Smooth muscle cell (in vitro differentiated cells): Measurements from ENCODE around the gene CHSY3. TPM values are rescaled to one million over a fixed set of nuclear protein-coding genes. Genes with fewer than 3 reads are reported as not detected.

Experiments used
- DNase-seq: peaks from one replicate; lab custom pipeline; 2025; ENCODE audit not compliant: unreplicated experiment; lab: John Stamatoyannopoulos, UW
- H2AFZ ChIP-seq: fragments of 200-600 bp; sonication (generic); 2 replicates; pipeline ENCODE4 v1.6.0; 2016; ENCODE audit warnings: antibody characterized with exemption, low read depth, mild to moderate bottlenecking
- H3F3A ChIP-seq: fragments of 200-600 bp; sonication (generic); 2 replicates; pipeline ENCODE4 v1.6.0; 2017; ENCODE audit warnings: antibody characterized with exemption, low read depth
- H3K27ac ChIP-seq: fragments of 200-600 bp; sonication (generic); 2 replicates; pipeline ENCODE4 v1.5.1; 2016; ENCODE audit warnings: low read depth, mild to moderate bottlenecking
- H3K27me3 ChIP-seq: fragments of 200-600 bp; sonication (generic); 2 replicates; pipeline ENCODE4 v1.6.1; 2016; ENCODE audit warnings: low read depth, mild to moderate bottlenecking
- H3K36me3 ChIP-seq: fragments of 200-600 bp; sonication (generic); 2 replicates; pipeline ENCODE4 v1.5.1; 2016; ENCODE audit warnings: low read depth
- H3K4me1 ChIP-seq: fragments of 200-600 bp; sonication (generic); 2 replicates; pipeline ENCODE4 v1.5.1; 2016; ENCODE audit warnings: low read depth
- H3K4me2 ChIP-seq: fragments of 200-600 bp; sonication (generic); 2 replicates; pipeline ENCODE4 v1.6.0; 2016; ENCODE audit warnings: mild to moderate bottlenecking
- H3K4me3 ChIP-seq: fragments of 200-600 bp; sonication (generic); 2 replicates; pipeline ENCODE4 v1.5.1; 2016; ENCODE audit warnings: mild to moderate bottlenecking
- H3K79me2 ChIP-seq: fragments of 200-600 bp; sonication (generic); 2 replicates; pipeline ENCODE4 v1.6.0; 2016; ENCODE audit warnings: low read depth, mild to moderate bottlenecking
- H3K9ac ChIP-seq: fragments of 200-600 bp; sonication (generic); 2 replicates; pipeline ENCODE4 v1.6.0; 2016; ENCODE audit warnings: low read depth
- H3K9me3 ChIP-seq: fragments of 200-600 bp; sonication (generic); replicated peaks from 2 replicates; pipeline ENCODE4 v1.5.1; 2016; ENCODE audit warnings: low read depth
- H4K20me1 ChIP-seq: fragments of 200-600 bp; sonication (generic); 2 replicates; pipeline ENCODE4 v1.6.0; 2016; ENCODE audit warnings: low read depth
- CTCF ChIP-seq: fragments of 200-600 bp; sonication (generic); IDR thresholded peaks from 2 replicates; pipeline ENCODE4 v1.5.1; 2017; ENCODE audit warnings: borderline replicate concordance, mild to moderate bottlenecking, antibody characterized with exemption; ENCODE audit not compliant: insufficient read depth, poor library complexity, severe bottlenecking
- WGBS: methylation state at CpG from one replicate; pipeline ENCODE4 v1.1.7; 2016; ENCODE audit warnings: low lambda C conversion rate; 5-methylcytosine and 5-hydroxymethylcytosine counted together
- polyA plus RNA-seq: library from polyadenylated mRNA; unstranded; fragments of >200 nt; fragmentation: Nextera tagmentation; extraction: Ambion mirVana; gene quantifications from 2 replicates; pipeline ENCODE4 v1.2.1, GENCODE V29; 2016
- total RNA-seq: library from RNA; depleted of rRNA; stranded (reverse); fragments of >200 nt; gene quantifications from 2 replicates; pipeline ENCODE4 v1.2.3, GENCODE V29; 2014

Gene CHSY3
- total and polyA plus RNA-seq, 2 experiments from 2014 or later = 12.7 to 15.6 TPM

- H3K4me2 ChIP-seq = no peak overlapping the region
- no peak overlapping the region for H3K4me3 ChIP-seq
- no peaks in the 10 kb centered on the region for H3K27me3 ChIP-seq
- no peak overlapping the region for H3K27ac ChIP-seq
- no peaks in the 10 kb centered on the region for H3K9me3 ChIP-seq
- no peak overlapping the region for H2AFZ ChIP-seq
- DNase-seq = no peak
- H4K20me1 ChIP-seq = no peaks in the 10 kb centered on the region
- no peaks in the 10 kb centered on the region for H3K36me3 ChIP-seq
- no peak for TF ChIP-seq CTCF
- no peaks in the 10 kb centered on the region for H3K4me1 ChIP-seq
- no peak overlapping the region for H3K9ac ChIP-seq
- no peaks in the 10 kb centered on the region for H3K79me2 ChIP-seq
- 70% methylated on average over 2 of the region's 2 CpGs for WGBS
- H3F3A ChIP-seq = no peaks in the 10 kb centered on the region
Measured at GRCh38 chr5:130099008-130099407, 194.7 kb downstream of the CHSY3 start.

- no peak for DNase-seq
- Histone ChIP-seq H4K20me1 (no peaks in the 10 kb centered on the region), H3K4me2 (no peak overlapping the region), H3K27me3 (no peaks in the 10 kb centered on the region), H3F3A (no peaks in the 10 kb centered on the region), H2AFZ (no peak overlapping the region), H3K79me2 (no peaks in the 10 kb centered on the region), H3K9me3 (no peaks in the 10 kb centered on the region), H3K9ac (no peak overlapping the region), H3K27ac (no peak overlapping the region), H3K4me1 (no peaks in the 10 kb centered on the region), H3K4me3 (no peak overlapping the region), H3K36me3 (no peaks in the 10 kb centered on the region)
- WGBS = 67% methylated on average over 3 of the region's 3 CpGs
- TF ChIP-seq CTCF = no peak
Measured at GRCh38 chr5:130102375-130102774, 198.1 kb downstream of the CHSY3 start.

- no peak overlapping the region for H3K4me3 ChIP-seq
- H3K4me1 ChIP-seq = no peaks in the 10 kb centered on the region
- no peaks in the 10 kb centered on the region for H3K9me3 ChIP-seq
- no peak overlapping the region for H3K4me2 ChIP-seq
- no peaks in the 10 kb centered on the region for H4K20me1 ChIP-seq
- H3K27ac ChIP-seq = no peak overlapping the region
- no peaks in the 10 kb centered on the region for H3F3A ChIP-seq
- no peak for TF ChIP-seq CTCF
- 73% methylated on average over 1 of the region's 1 CpG for WGBS
- no peak overlapping the region for H2AFZ ChIP-seq
- no peak overlapping the region for H3K9ac ChIP-seq
- no peaks in the 10 kb centered on the region for H3K36me3 ChIP-seq
- no peaks in the 10 kb centered on the region for H3K79me2 ChIP-seq
- DNase-seq = no peak
- H3K27me3 ChIP-seq = no peaks in the 10 kb centered on the region
Measured at GRCh38 chr5:130102960-130103359, 198.7 kb downstream of the CHSY3 start.

- Histone ChIP-seq H3K36me3 (no peaks in the 10 kb centered on the region), H3K27me3 (no peaks in the 10 kb centered on the region), H3F3A (no peaks in the 10 kb centered on the region), H3K4me1 (peaks cover 7% of the 10 kb centered on the region), H3K4me2 (no peak overlapping the region), H3K4me3 (no peak overlapping the region), H3K9me3 (no peaks in the 10 kb centered on the region), H3K79me2 (no peaks in the 10 kb centered on the region), H4K20me1 (no peaks in the 10 kb centered on the region), H3K9ac (no peak overlapping the region), H2AFZ (no peak overlapping the region), H3K27ac (peak overlapping the region; percentile 6)
- TF ChIP-seq CTCF = no peak
- 92% methylated on average over 1 of the region's 1 CpG for WGBS
- DNase-seq = no peak
Measured at GRCh38 chr5:130104895-130105688, 200.8 kb downstream of the CHSY3 start.
